Measurements from ENCODE around the gene LRRC45.

LRRC45 gene

DNA sequence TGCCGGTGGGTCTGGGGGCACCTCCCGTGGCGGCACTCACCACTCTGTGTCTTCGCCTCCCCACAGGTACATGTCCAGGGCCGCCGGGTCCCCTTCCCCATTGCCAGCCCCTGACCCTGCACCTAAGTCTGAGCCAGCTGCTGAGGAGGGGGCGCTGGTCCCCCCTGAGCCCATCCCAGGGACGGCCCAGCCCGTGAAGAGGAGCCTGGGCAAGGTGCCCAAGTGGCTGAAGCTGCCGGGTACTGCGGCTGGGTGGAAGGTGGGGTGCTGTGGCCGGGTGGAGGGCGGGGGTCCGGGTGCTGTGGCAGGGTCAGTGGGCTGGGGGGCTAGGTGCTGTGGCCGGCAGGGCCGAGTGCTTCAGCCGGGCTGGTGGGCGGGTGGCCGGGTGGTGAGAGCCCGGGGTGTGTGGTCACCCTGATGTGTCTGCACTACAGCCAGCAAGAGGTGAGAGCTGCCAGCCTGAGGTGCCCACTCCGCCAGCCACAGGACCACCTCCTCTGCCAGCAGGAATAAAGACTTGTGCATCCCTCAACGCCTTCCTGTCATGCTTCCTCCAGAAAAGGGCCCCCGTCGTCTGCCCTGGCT, 6.1 kb upstream of the LRRC45 start:
- Histone ChIP-seq H3K36me3 (replicated peaks in 1 of 2; ENCODE audit: control insufficient read depth in 2 of 2, insufficient read depth in 2 of 2, low read length in 2 of 2) (peaks cover 6 to 29% of the 10 kb centered on the region in 2 donors), H3K4me2 (ENCODE audit: insufficient read depth, low read length, poor library complexity, severe bottlenecking) (no peak overlapping the region), H2AK5ac (ENCODE audit: low read depth, low read length) (no peak overlapping the region), H4K8ac (ENCODE audit: low read depth, low read length) (no peak overlapping the region), H3K4ac (ENCODE audit: low read length) (no peak overlapping the region), H3K27me3 (ENCODE audit: control insufficient read depth in 3 of 3, insufficient read depth in 3 of 3, low read depth in 1 of 3, low read length in 3 of 3) (no peaks in the 10 kb centered on the region), H2BK12ac (ENCODE audit: low read length) (no peak overlapping the region), H2BK15ac (ENCODE audit: low read length) (no peak overlapping the region), H3K14ac (ENCODE audit: low read length) (peak overlapping the region; percentile 21), H3K9me3 (replicated peaks in 1 of 2; ENCODE audit: control insufficient read depth in 2 of 2, insufficient read depth in 1 of 2, low read depth in 1 of 2, low read length in 2 of 2) (no peaks in the 10 kb centered on the region), H3K27ac (replicated peaks; ENCODE audit: low read length) (no peak overlapping the region), H2AFZ (ENCODE audit: low read length) (no peak overlapping the region), H2BK120ac (ENCODE audit: low read depth, low read length) (no peak overlapping the region), H3K79me1 (ENCODE audit: low read depth, low read length) (peaks cover 19% of the 10 kb centered on the region), H3K4me1 (ENCODE audit: control insufficient read depth in 2 of 2, insufficient read depth in 1 of 2, low read depth in 1 of 2, low read length in 2 of 2) (peaks cover 2 to 19% of the 10 kb centered on the region in 2 donors), H3K9ac (ENCODE audit: low read depth, low read length, poor library complexity) (peak overlapping the region; percentile 44), H3K18ac (ENCODE audit: low read length) (no peak overlapping the region), H4K91ac (ENCODE audit: low read depth, low read length, poor library complexity) (no peak overlapping the region), H3K4me3 (ENCODE audit: low read length in 2 of 2) (no peak overlapping the region), H3K23ac (ENCODE audit: low read depth, low read length, poor library complexity) (peak overlapping the region; percentile 31), H2BK5ac (ENCODE audit: low read length) (no peak overlapping the region)
- no peak for DNase-seq (ENCODE audit: low spot score)
- no CpG with 5 or more reads among the region's 24 CpGs for WGBS, 2 donors (ENCODE audit: extremely low coverage in 2 of 2, insufficient read length in 2 of 2, insufficient replicate concordance in 1 of 2)

- peaks cover 6 to 27% of the 10 kb centered on the region in 2 donors for H3K36me3 ChIP-seq (replicated peaks in 1 of 2; ENCODE audit: control insufficient read depth in 2 of 2, insufficient read depth in 2 of 2, low read length in 2 of 2)
- H3K4me2 ChIP-seq (ENCODE audit: insufficient read depth, low read length, poor library complexity, severe bottlenecking), result no peak overlapping the region
- no peak overlapping the region for H4K8ac ChIP-seq (ENCODE audit: low read depth, low read length)
- H3K23ac ChIP-seq (ENCODE audit: low read depth, low read length, poor library complexity), result no peak overlapping the region
- no peak overlapping the region for H4K91ac ChIP-seq (ENCODE audit: low read depth, low read length, poor library complexity)
- H3K4me3 ChIP-seq (ENCODE audit: low read length in 2 of 2), result no peak overlapping the region
- H2BK5ac ChIP-seq (ENCODE audit: low read length), result no peak overlapping the region
- no peak overlapping the region for H2BK15ac ChIP-seq (ENCODE audit: low read length)
- H3K18ac ChIP-seq (ENCODE audit: low read length), result no peak overlapping the region
- H2AFZ ChIP-seq (ENCODE audit: low read length), result no peak overlapping the region
- H3K9me3 ChIP-seq (replicated peaks in 1 of 2; ENCODE audit: control insufficient read depth in 2 of 2, insufficient read depth in 1 of 2, low read depth in 1 of 2, low read length in 2 of 2), result no peaks in the 10 kb centered on the region
- H3K14ac ChIP-seq (ENCODE audit: low read length), result no peak overlapping the region
- H2BK120ac ChIP-seq (ENCODE audit: low read depth, low read length), result no peak overlapping the region
- no peak overlapping the region for H3K4ac ChIP-seq (ENCODE audit: low read length)
- DNase-seq (ENCODE audit: low spot score), result no peak
- no peak overlapping the region for H3K9ac ChIP-seq (ENCODE audit: low read depth, low read length, poor library complexity)
- H3K27ac ChIP-seq (replicated peaks; ENCODE audit: low read length), result no peak overlapping the region
- peaks cover 25% of the 10 kb centered on the region for H3K79me1 ChIP-seq (ENCODE audit: low read depth, low read length)
- H3K4me1 ChIP-seq (ENCODE audit: control insufficient read depth in 2 of 2, insufficient read depth in 1 of 2, low read depth in 1 of 2, low read length in 2 of 2), result peaks cover 4 to 16% of the 10 kb centered on the region in 2 donors
- H3K27me3 ChIP-seq (ENCODE audit: control insufficient read depth in 3 of 3, insufficient read depth in 3 of 3, low read depth in 1 of 3, low read length in 3 of 3), result no peaks in the 10 kb centered on the region
- H2AK5ac ChIP-seq (ENCODE audit: low read depth, low read length), result no peak overlapping the region
- WGBS, 2 donors (ENCODE audit: extremely low coverage in 2 of 2, insufficient read length in 2 of 2, insufficient replicate concordance in 1 of 2), result no CpG with 5 or more reads among the region's 13 CpGs
- no peak overlapping the region for H2BK12ac ChIP-seq (ENCODE audit: low read length)
Measured at GRCh38 chr17:82017612-82018151, 5.4 kb upstream of the LRRC45 start.

DNA sequence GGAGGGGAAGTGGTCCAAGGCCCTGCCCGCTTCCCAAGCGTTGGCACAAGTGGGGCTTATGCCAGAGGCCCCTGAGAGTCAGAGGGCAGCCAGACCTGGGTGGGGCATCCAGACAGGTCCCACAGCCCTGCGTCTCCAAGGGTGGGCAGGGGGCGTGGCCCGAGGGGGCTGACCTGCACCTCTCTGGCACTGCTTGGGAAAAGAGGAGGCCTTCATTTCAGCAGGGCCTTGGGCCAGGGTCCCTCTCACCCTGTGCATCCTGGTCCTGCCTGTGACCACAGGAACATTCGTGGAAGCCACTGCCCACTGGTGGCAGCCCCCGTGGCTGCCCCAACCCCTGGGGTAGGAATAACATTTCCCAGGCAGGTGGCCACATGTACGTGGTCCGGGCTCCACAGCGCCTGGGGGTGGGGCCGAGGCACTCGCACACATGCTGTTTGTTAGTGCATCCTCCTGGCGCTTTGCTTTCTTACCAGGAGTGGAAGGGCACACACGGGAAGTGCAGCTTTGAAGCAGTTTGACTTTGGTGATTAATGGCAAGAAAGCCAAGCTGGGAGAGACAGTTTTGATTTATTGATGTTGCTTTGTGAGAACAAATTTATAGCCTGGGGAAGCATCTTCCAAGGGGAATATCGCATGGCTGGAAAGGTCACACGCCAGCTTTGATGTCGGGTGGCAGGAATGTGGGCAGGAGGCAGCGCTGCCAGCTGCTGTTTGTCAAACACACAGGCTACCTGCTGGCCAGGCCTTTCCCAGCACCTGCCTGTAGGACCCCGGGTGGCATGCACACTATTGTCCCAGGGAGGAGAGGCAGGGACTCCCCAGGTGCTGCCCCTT, 4.7 kb upstream of the LRRC45 start:
- no CpG with 5 or more reads among the region's 19 CpGs for WGBS, 2 donors (ENCODE audit: extremely low coverage in 2 of 2, insufficient read length in 2 of 2, insufficient replicate concordance in 1 of 2)
- no peak overlapping the region for H3K18ac ChIP-seq (ENCODE audit: low read length)
- H3K79me1 ChIP-seq (ENCODE audit: low read depth, low read length), result peaks cover 25% of the 10 kb centered on the region
- H3K4ac ChIP-seq (ENCODE audit: low read length), result no peak overlapping the region
- H2AK5ac ChIP-seq (ENCODE audit: low read depth, low read length), result no peak overlapping the region
- no peak overlapping the region for H2BK5ac ChIP-seq (ENCODE audit: low read length)
- H3K9ac ChIP-seq (ENCODE audit: low read depth, low read length, poor library complexity), result peak overlapping the region; percentile 21
- H4K8ac ChIP-seq (ENCODE audit: low read depth, low read length), result peak overlapping the region; percentile 43
- no peak overlapping the region for H4K91ac ChIP-seq (ENCODE audit: low read depth, low read length, poor library complexity)
- H2BK12ac ChIP-seq (ENCODE audit: low read length), result no peak overlapping the region
- H2BK15ac ChIP-seq (ENCODE audit: low read length), result no peak overlapping the region
- H3K14ac ChIP-seq (ENCODE audit: low read length), result no peak overlapping the region
- no peak overlapping the region for H3K23ac ChIP-seq (ENCODE audit: low read depth, low read length, poor library complexity)
- H2BK120ac ChIP-seq (ENCODE audit: low read depth, low read length), result no peak overlapping the region
- H3K4me2 ChIP-seq (ENCODE audit: insufficient read depth, low read length, poor library complexity, severe bottlenecking), result no peak overlapping the region
- no peak overlapping the region for H3K4me3 ChIP-seq (ENCODE audit: low read length in 2 of 2)
- no peak overlapping the region for H2AFZ ChIP-seq (ENCODE audit: low read length)
- no peak overlapping the region for H3K27ac ChIP-seq (replicated peaks; ENCODE audit: low read length)
- peaks cover 6 to 27% of the 10 kb centered on the region in 2 donors for H3K36me3 ChIP-seq (replicated peaks in 1 of 2; ENCODE audit: control insufficient read depth in 2 of 2, insufficient read depth in 2 of 2, low read length in 2 of 2)
- H3K27me3 ChIP-seq (ENCODE audit: control insufficient read depth in 3 of 3, insufficient read depth in 3 of 3, low read depth in 1 of 3, low read length in 3 of 3), result no peaks in the 10 kb centered on the region
- DNase-seq (ENCODE audit: low spot score), result no peak
- no peaks in the 10 kb centered on the region for H3K9me3 ChIP-seq (replicated peaks in 1 of 2; ENCODE audit: control insufficient read depth in 2 of 2, insufficient read depth in 1 of 2, low read depth in 1 of 2, low read length in 2 of 2)
- H3K4me1 ChIP-seq (ENCODE audit: control insufficient read depth in 2 of 2, insufficient read depth in 1 of 2, low read depth in 1 of 2, low read length in 2 of 2), result peaks cover 4 to 10% of the 10 kb centered on the region in 2 donors
